ENCODE data around the gene KIN.

DNA sequence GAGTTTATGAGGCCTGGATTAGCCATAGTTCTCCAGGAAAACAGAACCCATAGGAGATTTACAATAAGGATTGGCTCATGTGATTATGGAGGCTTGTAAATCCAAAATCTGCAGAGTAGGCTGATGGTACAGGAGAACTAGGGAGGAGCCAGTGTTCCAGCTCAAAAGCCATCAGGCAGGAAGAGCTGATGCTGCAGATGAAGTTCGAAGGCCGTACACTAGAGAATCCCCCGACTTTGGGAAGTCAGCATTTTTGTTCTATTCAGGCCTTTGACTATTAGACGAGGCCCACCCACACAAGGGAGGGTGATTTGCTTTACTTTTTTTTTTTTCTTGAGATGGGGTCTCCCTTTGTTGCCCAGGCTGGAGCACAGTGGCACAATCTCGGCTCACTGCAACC is 37.6 kb downstream of the KIN start:
- TF ChIP-seq CTCF (IDR thresholded peaks at IDR 0.05) (no peak), POLR2A (IDR thresholded peaks at IDR 0.05) (no peak)

Data from adrenal gland (tissue), 5 donors.